HG03565 (cell line): ENCODE data around the gene KIAA1671.

Experiments used
- ATAC-seq: cut with Tn5 transposase; IDR thresholded peaks from one replicate; pipeline ENCODE4 v1.9.1; 2021; ENCODE audit warnings: mild to moderate bottlenecking, moderate library complexity; ENCODE audit not compliant: unreplicated experiment

The KIAA1671 gene

DNA sequence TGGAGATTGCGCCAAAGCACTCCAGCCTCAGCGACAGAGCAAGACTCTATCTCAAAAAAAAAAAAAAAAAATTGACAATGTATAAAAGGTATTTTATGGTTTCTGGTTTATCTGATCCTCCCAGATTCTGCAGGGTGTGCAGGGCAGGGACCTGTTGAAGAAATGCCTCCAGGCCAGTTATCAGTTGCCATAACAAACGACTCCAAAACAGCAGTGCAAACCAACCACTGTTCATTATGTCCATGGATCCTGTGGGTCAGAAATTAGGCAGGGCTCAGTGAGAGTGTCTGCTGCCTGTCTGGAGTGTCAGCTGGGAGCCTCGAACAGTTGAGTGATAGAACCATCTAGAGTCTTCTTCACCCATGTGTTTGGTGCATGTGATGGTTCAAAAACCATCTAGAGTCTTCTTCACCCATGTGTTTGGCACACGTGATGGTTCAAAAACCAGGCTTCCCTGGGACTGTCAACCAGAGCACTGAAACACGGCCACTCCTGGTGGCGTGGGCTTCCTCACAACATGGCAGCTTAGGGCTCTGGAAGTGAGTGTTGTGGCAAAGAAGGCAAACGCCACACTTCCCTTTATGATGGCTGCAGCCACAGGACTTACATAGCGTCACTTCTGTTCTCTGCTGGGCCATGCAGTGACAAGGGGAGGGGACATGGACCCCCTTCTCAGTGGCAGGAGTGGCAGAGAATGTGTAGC, 132.0 kb downstream of the KIAA1671 start:
- ATAC-seq, result no peak

DNA sequence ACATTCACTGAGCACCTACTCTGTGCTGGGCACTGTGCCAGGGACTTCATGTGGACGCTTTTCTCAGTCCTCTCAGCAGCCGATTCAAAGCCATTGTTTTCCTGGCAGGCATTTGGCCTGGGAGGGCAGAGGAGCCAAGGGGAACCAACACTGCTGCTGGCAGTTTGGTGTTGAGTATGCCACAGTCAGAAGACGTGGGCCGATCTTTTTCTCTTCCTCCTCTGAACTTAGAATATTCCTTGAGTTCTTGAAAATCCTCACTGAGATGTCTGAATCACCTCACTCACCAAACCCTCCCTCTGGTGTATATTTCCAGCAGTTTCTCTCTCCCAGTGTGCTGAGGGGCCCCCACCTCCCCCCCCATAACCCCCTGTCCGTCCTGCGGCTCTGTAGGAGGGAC, 132.6 kb downstream of the KIAA1671 start:
- ATAC-seq, result no peak

DNA sequence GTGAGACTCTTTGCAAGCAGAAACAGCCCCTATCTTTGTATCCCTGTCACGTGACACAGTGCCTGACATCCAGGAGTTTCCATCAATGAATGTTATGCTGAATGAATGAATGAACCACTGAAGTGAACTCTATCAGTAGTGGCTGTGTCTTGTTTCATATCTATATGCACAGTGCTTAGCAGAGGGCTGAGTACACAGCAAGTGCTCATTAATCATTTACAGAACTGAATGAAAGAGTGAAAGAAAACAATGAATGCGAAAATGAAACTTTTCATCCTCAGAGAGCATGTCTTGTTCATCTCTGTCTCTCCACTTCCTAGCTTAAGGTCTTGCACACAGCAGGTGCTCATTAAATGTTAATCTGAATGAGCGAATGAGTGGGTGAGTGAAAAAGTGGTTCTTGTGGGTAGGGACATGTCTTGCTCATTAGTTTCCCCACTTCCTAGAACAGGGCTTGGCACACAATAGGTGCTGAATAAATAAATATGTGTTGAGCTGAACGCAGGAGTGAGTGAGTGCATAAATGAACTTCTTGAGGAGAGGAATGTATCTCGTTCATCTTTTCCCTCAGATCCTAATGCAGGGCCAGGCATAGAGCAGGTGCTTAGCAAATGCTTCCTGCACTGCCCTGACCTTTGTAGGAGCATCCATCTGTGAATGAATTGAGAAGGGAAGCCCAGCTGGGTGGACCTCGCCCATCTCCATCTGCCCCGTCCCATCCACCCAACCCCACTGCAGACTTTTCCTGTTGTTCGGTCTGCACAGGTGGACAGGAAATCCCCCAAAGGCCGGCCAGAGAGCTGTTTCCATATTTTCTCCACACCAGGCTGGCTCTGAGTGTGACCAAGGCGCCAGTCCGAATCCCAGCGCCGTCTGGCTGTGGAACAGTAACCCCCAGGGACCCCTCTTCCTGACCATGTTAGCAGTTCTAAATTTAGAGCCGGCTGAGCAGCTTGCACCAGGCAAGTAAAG, 133.7 kb downstream of the KIAA1671 start:
- ATAC-seq, result peak; percentile 59

DNA sequence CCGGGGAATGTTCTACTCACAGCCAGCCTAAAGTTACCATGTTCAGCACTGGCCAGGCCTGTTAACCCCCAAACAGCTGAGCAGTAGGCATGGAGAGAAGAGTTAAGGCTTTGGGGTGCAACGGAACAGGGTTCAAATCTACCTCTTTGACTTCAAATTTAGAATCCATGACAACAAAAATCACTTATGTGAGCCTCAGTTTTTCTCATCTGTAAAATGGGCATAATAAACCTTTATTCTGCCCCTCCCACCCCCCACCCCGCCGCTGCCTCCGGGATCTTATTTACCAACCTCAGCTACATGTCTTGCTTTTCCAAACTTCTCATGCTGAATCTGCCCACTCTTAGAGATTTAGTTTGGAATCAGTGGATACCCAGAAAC, 134.4 kb downstream of the KIAA1671 start:
- no peak for ATAC-seq

DNA sequence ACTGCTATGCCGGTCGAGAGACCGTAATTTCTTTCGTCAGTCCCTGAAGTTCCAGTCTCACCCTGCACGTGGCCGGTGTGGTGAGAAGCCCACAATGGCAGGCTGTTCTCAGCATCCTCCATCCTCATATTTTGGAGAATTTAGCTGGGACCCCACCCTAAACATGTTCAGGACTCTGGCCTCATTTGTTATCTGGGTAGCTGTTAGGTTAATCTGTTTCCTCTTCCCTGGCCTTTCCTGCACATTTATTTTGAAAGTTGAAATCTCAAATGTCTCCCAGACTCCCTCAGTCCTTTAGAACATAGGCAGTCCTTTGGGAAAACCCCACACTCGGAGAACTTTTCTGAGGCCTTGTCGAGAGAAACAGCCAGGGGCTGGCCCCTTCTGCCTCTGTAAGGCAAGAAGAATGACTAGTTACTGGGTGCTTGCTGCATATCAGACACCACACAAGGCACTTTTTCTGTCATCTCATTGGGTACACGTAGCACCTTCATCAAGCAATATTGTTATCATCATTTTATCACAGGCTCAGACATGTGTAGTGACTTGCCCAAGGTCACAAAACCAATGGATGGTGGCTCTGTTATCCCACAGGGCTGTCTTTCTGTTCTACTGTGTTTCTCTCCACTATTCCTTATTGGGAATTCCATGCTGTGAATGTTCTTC, 137.8 kb downstream of the KIAA1671 start:
- no peak for ATAC-seq

DNA sequence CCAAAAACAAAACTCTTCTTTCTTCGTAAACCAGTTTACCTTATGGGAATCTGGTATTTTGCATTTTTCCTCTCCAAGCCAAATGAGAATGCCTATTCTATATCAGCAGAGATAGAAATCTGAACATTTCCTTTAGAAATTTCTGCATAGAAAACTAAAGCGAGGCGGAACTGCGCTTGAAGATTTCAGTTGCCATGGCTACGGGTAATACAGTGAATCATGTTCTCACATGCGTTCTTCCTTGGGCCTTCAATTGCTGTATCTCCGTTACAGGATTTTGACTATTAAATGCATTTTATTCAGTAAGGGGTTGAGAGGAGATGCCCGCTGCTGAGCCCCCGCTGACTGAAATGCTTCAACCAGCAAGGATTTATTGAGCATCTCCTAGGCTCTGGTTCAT, 138.9 kb downstream of the KIAA1671 start:
- ATAC-seq, result no peak

DNA sequence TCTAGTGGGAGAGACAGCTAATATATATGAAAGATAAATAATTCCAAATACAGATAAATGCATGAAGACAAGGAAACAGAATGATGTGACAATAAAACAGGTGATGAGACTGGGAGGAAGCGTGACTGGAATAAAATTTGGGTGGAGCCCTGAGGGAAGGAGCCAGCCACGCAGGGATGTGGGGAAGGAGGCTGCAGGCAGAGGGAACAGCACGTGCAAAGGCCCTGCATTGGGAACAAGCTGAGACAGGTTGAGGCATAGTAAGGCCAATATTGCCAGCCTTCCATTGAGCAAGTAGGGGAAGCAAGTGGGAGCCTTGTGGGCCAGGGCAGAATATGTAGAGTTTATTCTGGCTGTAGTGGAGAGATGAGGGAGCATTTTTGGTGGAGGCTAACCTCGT, 139.6 kb downstream of the KIAA1671 start:
- ATAC-seq, result no peak

DNA sequence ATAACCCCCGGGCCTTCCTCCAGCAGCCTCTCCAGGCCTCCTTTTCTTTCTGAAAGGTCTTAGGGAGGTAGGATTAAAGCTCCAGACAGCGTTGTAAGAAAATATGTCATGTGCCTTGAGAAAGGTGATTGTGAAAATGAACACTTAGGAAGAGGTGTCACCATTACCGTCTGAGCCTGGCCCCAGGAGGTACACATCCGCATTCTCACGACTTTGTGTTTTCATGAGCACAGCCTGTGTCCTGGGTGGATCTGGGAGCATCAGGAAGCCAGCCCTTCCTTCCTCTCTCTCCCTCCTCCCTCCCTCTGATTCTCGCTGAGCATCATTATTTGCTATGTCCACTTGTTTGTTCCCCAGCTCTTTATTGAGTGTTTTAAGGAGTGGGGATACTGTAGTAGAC, 142.1 kb downstream of the KIAA1671 start:
- ATAC-seq, result no peak

DNA sequence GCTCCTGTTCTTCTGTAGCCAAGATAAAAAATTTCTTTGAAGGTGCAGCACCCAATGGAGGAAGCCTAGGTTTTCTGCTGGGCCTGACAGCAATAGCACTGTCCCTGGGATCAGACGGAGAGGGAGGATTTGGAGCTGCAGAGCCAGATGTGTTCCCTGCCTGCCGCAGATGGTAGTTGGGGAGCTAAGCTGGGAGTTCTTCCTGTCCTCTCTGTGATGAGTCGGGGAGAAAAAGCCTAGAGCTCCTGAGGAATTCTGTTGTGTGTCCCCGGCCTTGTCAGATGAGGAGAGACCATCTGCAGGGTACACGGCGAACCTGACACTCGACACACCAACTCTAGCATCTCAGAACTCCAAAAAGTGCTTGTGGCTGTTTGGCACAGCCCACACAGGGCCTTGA, 143.4 kb downstream of the KIAA1671 start:
- no peak for ATAC-seq

DNA sequence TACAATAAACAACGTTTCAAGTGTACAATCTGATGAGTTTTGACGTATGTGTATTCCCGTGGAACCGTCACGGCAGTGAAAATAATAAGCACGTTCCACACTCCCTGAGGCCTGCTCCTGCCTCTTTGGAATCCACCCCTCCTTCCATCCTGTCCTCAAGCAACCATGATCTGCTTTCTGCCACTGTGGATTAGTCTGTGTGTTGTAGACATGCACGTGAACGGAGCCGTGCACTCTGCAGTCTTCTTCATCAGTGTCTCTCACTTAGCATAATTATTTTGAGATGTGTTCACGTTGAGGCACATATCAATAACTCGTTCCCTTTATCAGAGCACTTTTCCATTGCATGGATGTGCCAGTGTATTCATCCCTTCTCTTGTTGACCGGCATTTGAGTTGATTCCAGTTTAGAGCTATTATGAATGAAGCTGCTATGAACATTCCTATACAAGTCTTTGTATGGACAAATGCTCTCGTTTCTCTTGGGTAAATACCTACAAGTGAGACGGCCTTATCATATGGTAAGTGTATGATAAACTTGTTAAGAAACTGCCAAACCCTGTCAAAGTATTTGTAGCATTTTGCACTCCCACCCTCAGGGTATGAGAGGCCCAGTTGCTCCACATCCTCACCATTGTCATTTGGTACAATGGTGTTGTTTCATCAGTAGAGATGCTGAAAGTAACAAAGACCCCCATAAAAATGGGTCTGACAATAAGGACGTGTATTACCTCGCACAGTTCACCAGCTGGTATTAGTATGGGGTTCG, 144.3 kb downstream of the KIAA1671 start:
- ATAC-seq, result no peak

DNA sequence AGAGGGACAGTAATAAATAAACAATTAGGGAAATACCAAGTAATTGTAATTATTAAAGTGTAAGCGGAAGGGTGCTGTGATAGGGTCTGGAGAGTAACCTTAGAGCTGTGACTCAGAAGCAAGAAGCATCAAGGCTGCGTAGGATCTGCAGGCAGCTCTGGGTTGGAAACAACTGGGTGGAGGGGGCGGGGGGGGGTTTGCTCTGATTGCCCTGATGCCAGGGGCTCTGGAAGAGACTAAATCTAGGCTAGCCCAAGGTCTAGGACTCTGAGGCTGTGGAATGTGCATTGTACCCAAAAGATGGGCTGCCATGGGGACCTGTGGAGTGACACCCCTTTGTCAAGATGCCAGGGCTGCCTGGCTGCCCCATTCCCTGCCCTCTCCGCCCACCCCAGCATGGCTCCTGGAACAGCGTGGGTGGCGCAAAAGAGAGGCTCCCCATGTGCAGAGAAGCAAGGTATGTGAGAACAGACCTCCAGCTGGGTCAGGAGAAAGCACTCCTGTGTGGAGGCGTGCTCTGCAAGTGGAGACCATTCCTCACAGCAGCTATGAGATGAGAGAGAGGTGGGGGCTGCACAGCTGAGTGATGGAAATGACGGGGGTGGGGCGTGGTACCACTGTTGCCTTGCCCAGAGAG, 146.0 kb downstream of the KIAA1671 start:
- no peak for ATAC-seq

DNA sequence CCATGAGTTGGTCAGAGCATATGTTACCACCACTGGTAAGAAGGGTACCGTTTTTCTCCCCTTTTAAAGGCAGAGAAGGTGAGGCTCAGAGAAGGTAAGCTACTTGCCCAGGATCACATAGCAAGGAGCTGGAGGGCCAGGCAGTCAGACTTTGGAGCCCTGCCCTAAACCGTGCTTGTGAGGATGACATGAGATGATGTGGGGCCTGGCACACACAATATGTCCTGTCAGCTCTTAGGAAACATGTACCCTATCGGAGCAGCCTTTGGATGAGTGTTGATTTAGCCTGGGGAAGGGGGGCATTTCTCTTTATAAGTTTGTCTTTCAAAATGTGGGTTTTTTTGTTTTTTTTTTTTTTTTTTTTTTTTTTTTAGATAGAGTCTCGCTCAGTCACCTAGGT, 146.7 kb downstream of the KIAA1671 start:
- ATAC-seq, result no peak

DNA sequence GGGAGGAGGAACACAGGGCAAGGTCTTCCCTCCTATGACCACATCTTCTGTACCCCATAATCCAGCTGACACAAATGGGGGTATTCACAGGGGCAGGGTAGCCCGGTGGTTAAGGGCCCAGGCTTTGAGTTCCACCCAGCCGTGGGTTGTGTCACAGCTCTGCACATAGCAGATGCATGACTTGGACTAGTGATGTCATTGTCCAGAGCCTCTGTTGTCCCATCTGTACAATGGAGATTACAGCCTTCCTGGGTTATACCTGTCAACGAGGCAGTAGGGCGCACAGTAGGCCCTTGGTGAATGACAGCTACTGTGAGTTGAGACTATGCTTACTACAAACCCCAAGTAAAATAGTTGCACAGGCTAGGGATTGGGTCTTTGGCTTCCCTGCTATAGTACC, 147.9 kb downstream of the KIAA1671 start:
- ATAC-seq, result no peak

DNA sequence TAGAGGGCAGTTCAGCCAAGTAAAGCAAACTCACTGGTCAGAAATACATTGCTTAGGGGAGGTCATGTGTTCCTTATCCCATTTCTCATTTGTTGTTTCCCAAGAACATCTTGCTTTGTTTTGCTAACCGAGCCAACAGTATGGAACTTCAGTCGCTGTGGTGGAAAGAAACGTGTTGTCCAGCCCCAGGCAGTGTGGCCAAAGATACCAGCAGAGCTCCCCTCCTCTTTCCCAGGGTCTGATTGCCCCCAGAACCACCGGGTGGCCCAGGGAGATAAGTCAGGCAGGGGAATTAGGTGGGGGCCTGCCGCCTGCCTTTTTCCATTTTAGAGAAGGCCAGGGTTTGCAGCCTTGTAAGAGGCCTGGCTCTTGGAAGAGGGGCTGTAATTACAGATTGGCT, 148.4 kb downstream of the KIAA1671 start:
- ATAC-seq, result no peak

DNA sequence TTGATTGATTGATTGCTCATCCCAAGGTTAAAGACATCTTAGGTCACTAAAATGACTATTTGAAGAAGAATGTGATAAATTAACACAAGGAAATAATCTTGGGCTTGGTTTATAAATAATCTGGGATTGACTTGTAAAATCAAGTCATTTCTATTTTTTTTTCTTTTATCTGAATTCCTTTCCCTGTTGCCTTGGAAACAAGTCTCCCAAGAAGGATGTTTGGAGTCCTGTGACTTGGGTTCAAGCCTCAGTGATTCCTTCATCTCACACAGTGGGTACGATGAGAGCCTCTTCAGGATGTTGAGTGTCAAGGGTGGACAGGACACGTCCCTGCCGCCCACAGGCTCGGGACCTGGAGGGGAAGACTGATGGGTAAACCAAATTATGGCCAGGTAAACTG, 149.0 kb downstream of the KIAA1671 start:
- no peak for ATAC-seq

DNA sequence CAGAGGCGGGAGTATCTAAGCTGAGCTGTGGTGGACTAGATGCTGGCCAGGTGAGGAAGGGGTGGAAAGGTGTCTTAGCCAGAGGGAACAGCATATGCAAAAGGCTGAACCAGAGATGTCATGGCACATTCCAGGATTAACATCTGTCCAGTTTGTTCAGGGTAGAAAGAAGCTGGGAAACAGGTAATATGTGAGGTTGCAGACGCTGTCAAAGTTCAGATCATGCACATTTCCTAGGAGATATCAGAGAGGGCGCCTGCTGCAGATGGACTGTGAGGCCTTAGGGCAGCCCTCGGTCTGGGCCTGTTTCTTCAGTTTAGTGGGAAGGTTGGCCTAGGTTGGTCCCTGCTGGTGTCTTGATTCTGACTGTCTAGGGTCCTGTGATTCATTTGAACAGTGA, 149.5 kb downstream of the KIAA1671 start:
- no peak for ATAC-seq

DNA sequence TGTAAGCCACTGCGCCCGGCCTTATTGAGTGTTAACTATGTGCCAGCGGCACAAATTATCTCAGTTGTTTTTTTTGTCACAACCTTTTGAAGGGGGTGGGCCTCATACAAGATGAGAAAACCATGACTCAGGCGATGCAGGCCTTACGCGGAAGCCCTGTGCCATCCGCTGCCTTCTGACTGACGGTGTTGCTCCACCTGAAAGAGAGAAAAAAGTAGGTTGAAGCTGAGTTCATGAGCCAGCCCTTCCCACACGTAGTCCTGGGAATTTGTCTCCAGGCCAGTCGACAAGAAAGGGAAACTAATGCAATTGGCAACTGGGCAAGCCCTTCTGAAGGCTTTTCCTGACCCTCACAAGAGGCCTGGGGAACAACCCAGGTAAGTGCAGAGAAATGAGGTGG, 150.2 kb downstream of the KIAA1671 start:
- ATAC-seq, result no peak

DNA sequence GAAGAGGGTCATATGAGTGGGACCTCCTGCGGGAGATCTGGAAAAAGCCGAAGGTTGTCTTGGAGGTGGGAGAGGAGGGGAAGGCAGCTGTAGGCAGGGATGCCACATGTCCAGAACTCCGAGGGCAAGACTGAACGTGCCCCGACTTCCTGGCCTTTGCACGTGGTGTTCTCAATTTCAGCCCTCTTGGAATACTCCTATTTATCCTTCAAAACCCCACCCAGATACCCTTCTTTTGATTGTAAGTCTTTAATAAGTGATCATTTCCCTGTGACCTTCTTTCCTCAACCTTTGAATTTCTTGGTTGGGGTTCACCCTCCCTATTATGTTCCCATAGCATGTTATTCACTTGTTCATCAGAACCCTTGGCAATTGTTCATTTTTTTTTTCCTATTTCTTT, 151.9 kb downstream of the KIAA1671 start:
- ATAC-seq, result no peak

DNA sequence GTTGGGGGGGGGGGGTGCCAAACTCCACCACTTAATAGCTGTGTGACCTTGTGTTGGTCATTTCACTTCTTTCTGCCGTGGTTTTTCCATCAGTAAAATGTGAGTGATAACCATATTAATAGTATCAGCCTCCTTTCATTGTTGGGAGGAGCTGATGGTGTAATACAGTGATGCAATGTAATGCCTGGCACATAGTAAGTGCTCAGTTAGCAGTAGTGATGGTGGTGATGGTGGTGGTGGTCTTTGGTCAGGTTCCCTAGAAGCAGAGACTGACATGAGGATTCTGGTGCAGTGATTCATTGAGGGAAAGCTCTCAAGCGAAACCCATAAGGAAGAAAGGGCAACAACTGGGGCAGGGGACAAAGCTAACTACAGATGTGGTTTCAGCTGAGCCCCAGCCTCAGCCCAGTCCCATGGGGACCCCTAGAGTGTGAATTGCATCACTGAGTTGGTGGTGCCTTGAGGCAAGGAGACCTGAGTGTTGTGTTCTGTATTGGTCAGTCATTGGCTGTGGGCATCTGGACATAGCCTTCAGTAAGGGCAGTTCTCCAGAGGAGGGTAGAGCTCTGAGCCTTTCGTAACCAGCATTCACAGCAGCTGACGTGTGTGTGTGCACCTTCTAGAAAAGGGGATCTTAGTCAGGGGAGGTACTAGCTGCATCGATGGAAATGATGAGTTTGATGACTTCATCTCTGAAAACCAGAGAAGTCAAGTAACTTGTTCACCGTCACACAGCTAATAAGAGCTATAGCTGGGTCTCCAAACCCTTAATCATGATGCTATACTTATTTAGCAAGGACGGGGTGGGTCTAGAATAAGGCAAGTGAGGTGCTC, 153.5 kb downstream of the KIAA1671 start:
- ATAC-seq, result no peak
